H1 (cell line): Measurements from ENCODE around the gene PEAK1. TPM values are rescaled to one million over a fixed set of nuclear protein-coding genes. Genes with fewer than 3 reads are reported as not detected.

Experiments
- CBX8 ChIP-seq: fragments of 300-800, 300-1000 bp; sonication (generic); IDR thresholded peaks from 2 replicates; pipeline ENCODE4 v1.7.1; 2016; ENCODE audit warnings: low read depth, low read length, borderline replicate concordance
- HDAC6 ChIP-seq: IDR thresholded peaks from one replicate; pipeline ENCODE4 v1.7.1; 2012; ENCODE audit warnings: low read depth, mild to moderate bottlenecking, inconsistent platforms, low read length, moderate library complexity
- SIRT6 ChIP-seq: IDR thresholded peaks from one replicate; pipeline ENCODE4 v1.7.1; 2012; ENCODE audit warnings: low read length, inconsistent platforms
- SP4 ChIP-seq: IDR thresholded peaks from 2 replicates; pipeline ENCODE4 v1.6.1; 2012; ENCODE audit warnings: low read length, inconsistent platforms
- TAF7 ChIP-seq: optimal IDR thresholded peaks from 2 replicates; pipeline ENCODE3; 2011; ENCODE audit warnings: low read depth, mild to moderate bottlenecking, inconsistent platforms, low read length, moderate library complexity, borderline replicate concordance
- polyA plus RNA-seq, 7 experiments: library from polyadenylated mRNA; depleted of rRNA in 3 of 7; stranded (reverse) in 5 of 7; unstranded in 2 of 7; fragments of >200 nt in 5 of 7; fragments of 200-250 nt in 2 of 7; gene quantifications; 1 replicate in 5 of 7; 2 replicates in 1 of 7; 4 replicates in 1 of 7; pipeline versions ENCODE4 v1.2.1 to v1.2.3, GENCODE V29; 2011 to 2013; ENCODE audit warnings: missing spikeins in 2 of 7, mixed read lengths in 2 of 7
- total RNA-seq: library from RNA; stranded (reverse); fragmentation: NEBNext Ultra II Directional; extraction: Animal tissue kit (Norgen Biotek cat#: 25700); gene quantifications from 2 replicates; pipeline ENCODE4 v1.2.1, GENCODE V29; 2021
- TF ChIP-seq, protein P1 (sequence below): IDR thresholded peaks from 2 replicates; pipeline ENCODE4 v1.6.1; 2012; ENCODE audit warnings: inconsistent platforms

PEAK1 gene
- total and polyA plus RNA-seq, 2 of the 8 experiments (the other 6 are each of a cell fraction or from before 2014, with no cell fraction given): 8.8 to 44.8 TPM

DNA sequence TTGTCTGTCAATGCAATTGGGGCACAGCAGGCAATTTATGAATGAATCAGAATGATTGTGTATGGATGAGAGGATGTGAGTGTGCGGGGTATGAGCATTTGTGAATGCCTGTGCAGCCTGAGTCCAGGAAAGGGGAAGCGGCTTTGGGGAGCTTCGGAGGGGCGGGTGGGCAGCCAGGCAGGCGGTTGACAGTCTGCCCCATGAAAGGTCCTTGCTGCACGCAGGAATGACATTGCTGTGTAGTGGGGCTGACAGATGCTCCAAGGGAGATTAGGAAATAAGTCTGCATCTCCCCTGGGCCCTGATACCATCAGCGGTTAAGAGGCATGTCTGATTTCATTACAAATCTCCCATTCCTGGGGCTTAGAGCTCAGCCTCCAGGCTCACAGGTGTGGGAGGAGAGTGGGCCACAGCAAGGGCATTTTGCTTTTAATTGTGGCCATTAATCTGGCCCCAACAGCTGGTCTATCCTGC, 322.6 kb downstream of the PEAK1 start (continued):
- TF ChIP-seq SP4: no peak
- TF ChIP-seq TAF7: no peak
- TF ChIP-seq CBX8: no peak
- TF ChIP-seq SIRT6: no peak
- no peak for TF ChIP-seq HDAC6
- TF ChIP-seq, protein P1, sequence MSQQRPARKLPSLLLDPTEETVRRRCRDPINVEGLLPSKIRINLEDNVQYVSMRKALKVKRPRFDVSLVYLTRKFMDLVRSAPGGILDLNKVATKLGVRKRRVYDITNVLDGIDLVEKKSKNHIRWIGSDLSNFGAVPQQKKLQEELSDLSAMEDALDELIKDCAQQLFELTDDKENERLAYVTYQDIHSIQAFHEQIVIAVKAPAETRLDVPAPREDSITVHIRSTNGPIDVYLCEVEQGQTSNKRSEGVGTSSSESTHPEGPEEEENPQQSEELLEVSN: no peak
- TF ChIP-seq, all 59 proteins: peak for 0
